K562 (cell line): ENCODE results near the gene IL12RB2.

Source experiments
- ATF7 ChIP-seq: fragments of 450-650 bp; IDR thresholded peaks from 2 replicates; pipeline ENCODE4 v1.7.1; 2014; ENCODE audit warnings: mild to moderate bottlenecking, moderate library complexity
- CBX2 ChIP-seq: fragments of 200-600 bp; sonication (generic); IDR thresholded peaks from one replicate; pipeline ENCODE4 v1.6.1; 2012; ENCODE audit warnings: mild to moderate bottlenecking, low read length, inconsistent platforms; ENCODE audit not compliant: insufficient read depth, poor library complexity, severe bottlenecking
- CREB3 ChIP-seq: fragments of 450-650 bp; conservative IDR thresholded peaks from 2 replicates; pipeline ENCODE4 v1.6.1; 2016; ENCODE audit warnings: missing genetic modification characterization, low read depth, mild to moderate bottlenecking, missing compliant biosample characterization, moderate library complexity
- MAFK ChIP-seq: IDR thresholded peaks from 2 replicates; pipeline ENCODE4 v1.6.1; 2011; ENCODE audit warnings: low read length, improper control_type of control experiment
- NKRF ChIP-seq: fragments of 450-650 bp; IDR thresholded peaks from 2 replicates; pipeline ENCODE4 v1.6.1; 2016; ENCODE audit warnings: borderline replicate concordance
- NR3C1 ChIP-seq: sonication (generic); formaldehyde crosslinking; IDR thresholded peaks from 2 replicates; pipeline ENCODE4 v1.8.1; 2022; ENCODE audit warnings: missing genetic modification reagents
- ZNF277 ChIP-seq: fragments of 250-450 bp; sonication (Bioruptor Pico); IDR thresholded peaks from 2 replicates; pipeline ENCODE4 v1.8.0; 2022; ENCODE audit warnings: inconsistent platforms, mild to moderate bottlenecking, moderate library complexity, borderline replicate concordance
- ZNF551 ChIP-seq: fragments of 250-450 bp; sonication (Bioruptor Pico); IDR thresholded peaks from 2 replicates; pipeline ENCODE4 v1.5.0; 2021; ENCODE audit warnings: mild to moderate bottlenecking, moderate library complexity

- TF ChIP-seq ATF7 (no peak), NR3C1 (CRISPR knock-in tag) (no peak), CBX2 (no peak), ZNF551 (CRISPR knock-in tag) (no peak), CREB3 (no peak), ZNF277 (CRISPR knock-in tag) (no peak), NKRF (no peak), MAFK (no peak)
These were observed 107.4 kb downstream of the IL12RB2 start for GRCh38 chr1:67415041-67415440.
